Measurements from ENCODE around the gene ASTN2. TPM values are rescaled to one million over a fixed set of nuclear protein-coding genes. Genes with fewer than 3 reads are reported as not detected.

The ASTN2 gene
- polyA plus RNA-seq, 4 donors, result 13.7 to 15.5 (median 14.5) TPM

- no peak for DNase-seq (ENCODE audit: low read depth in 4 of 4, low spot score in 2 of 4)
Measured at GRCh38 chr9:116721944-116722343, 692.9 kb downstream of the ASTN2 start.

- no peak for DNase-seq (ENCODE audit: low read depth in 4 of 4, low spot score in 2 of 4)
Measured at GRCh38 chr9:116721411-116721810, 693.4 kb downstream of the ASTN2 start.

DNA sequence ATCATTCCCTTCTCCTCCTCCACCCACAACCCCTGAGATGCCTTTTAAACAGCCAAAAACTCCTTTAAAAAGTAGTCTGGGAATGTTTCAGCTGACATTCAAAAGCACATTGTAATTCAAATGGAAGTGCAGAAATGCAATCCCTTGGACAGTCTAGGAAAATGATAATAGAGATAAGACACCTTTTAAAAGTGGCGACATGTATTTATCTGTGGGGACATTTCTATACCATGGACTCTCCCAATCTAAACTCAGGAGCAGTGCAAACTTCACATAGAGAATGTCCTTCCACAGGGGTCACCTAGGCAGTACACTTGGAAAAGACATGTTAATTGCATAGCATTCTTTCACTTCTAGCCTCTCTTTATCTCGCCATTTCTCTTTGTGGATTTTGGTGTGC is 694.7 kb downstream of the ASTN2 start:
- DNase-seq (ENCODE audit: low read depth in 4 of 4, low spot score in 2 of 4), result no peak

DNA sequence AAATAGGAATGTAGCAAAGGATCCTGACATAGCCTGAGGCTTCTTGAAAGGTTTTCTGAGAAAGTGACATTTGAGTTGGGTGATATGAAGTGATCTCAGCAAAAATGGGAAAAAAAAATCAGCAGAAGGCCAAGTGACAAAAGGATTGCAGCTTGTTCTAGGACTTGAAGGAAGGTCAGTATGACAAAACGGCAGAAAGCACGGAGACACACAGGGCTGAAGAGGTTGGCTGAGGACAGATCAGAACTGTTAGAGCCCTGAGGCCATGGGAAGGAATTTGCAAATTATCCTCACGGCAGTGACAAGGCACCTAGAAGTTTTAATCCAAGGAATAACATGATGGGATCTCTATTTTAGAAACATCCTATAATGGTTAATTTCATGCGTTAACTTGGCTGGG is 696.7 kb downstream of the ASTN2 start:
- no peak for DNase-seq (ENCODE audit: low read depth in 4 of 4, low spot score in 2 of 4)

- DNase-seq (ENCODE audit: low read depth in 4 of 4, low spot score in 2 of 4), result peak in 2 of 4 donors; percentile 23 to 40
Measured at GRCh38 chr9:116717150-116717549, 697.7 kb downstream of the ASTN2 start.

DNA sequence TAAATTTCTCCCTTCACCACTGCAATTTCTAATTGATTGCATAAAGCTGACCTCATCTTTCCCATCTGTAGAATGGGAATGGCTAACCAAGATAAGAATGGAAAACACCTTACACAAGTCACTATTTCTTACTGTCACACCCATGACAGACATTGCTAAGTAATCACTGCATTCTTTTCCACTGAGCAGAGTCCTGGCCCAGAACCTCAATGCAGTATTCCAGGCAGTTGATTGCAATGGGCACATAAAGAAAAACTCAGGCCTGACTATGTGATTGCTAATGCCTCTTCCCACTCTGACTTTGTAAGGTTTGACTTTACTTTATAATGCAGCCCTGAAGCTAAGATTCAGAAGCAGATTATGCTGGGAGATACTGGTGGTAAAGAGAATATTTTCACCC is 698.4 kb downstream of the ASTN2 start:
- DNase-seq (ENCODE audit: low read depth in 4 of 4, low spot score in 2 of 4), result no peak

DNA sequence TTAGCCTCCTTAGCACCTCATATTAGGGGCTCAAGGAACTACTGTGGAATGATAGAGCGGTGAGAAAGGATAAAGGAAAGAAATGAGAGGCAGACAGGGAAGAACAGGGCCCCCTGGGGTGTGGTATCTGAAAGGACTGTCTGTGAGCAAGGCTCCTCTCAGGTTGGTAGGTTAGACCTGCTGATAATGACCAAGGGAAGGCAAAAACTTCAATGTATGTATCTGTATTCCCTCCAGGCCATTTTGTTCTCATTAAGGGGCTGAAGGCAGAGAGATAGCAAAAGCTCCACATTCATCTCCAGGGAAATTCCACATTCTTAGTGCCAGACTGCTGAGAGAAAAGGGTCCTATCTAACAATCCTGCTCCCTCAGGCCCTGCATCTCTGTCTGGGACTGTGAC is 699.1 kb downstream of the ASTN2 start:
- DNase-seq (ENCODE audit: low read depth in 4 of 4, low spot score in 2 of 4), result no peak

- DNase-seq (ENCODE audit: low read depth in 4 of 4, low spot score in 2 of 4), result no peak
Measured at GRCh38 chr9:116713271-116713670, 701.6 kb downstream of the ASTN2 start.

- DNase-seq (ENCODE audit: low read depth in 4 of 4, low spot score in 2 of 4), result no peak
Measured at GRCh38 chr9:116712781-116713180, 702.1 kb downstream of the ASTN2 start.

DNA sequence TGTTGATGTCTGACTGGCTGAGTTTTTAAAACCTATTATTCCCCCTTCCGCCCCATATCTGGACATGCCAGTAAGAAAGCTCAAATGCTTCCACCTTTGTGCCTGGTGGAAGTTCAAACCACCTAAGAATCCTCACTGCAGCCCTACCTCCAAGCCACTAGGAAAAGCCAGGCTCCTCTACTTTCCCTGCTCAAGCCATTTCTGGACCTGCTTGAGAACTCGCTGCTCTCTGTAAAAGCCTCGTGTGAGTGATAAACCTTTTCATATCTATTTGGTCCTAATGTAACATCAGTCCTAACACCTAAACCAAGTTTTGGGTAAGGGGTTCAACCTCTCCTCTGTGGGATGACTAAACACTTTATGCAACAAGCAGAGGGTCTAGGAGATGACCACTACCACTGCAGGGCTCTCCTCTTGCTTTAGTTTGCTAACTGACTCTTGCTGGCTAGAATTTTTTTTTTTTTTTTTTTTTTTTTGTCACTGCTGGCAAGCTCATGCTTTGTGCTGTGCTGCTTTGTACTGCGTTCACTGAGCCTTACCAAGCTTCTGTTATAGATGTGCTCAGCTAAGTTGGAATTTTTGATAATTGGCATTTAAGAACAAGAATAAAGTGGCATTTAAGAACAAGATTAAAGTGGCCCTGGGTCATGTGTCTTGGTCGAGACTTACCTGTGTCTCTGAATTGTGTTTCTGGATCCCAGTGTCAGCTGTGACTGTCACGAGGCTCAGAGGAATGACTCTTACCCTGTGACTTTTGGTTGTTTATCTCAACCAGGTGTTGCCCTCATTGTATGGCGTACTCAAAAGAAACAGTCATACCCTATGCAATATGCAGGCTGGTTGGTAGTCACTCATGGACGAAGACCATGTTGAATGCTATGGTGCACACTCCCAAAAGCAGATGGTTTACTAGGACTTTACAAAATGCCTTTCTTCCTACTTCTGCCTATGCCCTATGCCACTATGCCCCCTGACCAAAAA is 708.3 kb downstream of the ASTN2 start:
- DNase-seq (ENCODE audit: low read depth in 4 of 4, low spot score in 2 of 4), result no peak

DNA sequence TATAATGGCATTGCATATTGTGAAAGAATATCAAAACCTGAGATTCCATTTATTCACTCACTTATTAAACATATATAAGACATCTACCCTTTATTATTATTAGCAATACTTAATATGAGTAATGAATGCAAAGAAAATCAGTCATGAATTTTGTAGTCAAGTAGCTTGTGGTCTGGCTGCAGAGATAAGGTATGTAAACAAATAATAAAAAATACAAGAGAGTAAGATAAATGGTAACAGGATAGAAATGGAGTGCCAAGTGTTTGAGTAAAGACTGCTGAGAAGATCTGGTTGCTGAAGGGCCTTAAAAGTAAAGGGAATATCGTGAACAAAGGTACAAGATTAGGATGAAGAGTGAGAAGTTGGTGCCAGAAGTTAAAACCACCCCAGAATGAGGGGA is 709.3 kb downstream of the ASTN2 start:
- no peak for DNase-seq (ENCODE audit: low read depth in 4 of 4, low spot score in 2 of 4)

DNA sequence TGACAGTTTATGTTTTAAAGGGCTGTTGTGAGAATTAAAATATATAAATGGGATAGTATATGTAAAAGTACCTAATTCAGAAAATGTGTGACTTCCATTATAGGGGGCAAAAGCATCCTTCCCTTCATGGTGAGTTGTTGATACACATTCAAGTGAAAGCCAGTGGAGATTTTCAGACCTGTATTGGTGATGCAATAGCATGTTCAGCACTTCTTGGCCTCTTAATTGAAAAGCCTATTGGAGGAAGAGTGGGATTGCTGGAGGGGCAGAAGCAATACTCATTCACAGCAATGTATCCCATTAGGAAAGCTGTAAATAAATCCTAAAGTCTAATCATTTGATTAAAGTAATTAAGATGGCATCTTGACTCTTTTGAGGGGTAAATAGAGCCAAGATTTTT is 710.4 kb downstream of the ASTN2 start:
- no peak for DNase-seq (ENCODE audit: low read depth in 4 of 4, low spot score in 2 of 4)

DNA sequence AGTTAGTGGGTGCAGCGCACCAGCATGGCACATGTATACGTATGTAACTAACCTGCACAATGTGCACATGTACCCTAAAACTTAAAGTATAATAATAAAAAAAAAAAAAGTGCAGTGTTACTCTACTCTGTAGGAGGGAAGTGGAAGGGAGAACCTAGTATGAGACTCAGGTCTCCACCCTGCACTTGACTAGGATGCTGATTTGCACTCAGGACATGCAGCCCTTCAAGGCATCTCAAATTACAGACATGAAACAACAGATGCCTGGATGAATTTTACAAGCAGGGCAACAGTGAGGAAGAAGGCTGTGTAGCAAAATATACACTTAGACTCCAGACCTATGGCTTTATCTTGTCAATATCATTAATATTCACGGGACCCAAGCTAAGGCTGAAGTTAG is 711.2 kb downstream of the ASTN2 start:
- DNase-seq (ENCODE audit: low read depth in 4 of 4, low spot score in 2 of 4), result no peak

- no peak for DNase-seq (ENCODE audit: low read depth in 4 of 4, low spot score in 2 of 4)
Measured at GRCh38 chr9:116701940-116702642, 712.8 kb downstream of the ASTN2 start.

GRCh38 chr9:116700882-116701865 is 713.7 kb downstream of the ASTN2 start:
- DNase-seq (ENCODE audit: low read depth in 4 of 4, low spot score in 2 of 4), result no peak

GRCh38 chr9:116700279-116700678 is 714.6 kb downstream of the ASTN2 start:
- DNase-seq (ENCODE audit: low read depth in 4 of 4, low spot score in 2 of 4), result no peak

DNA sequence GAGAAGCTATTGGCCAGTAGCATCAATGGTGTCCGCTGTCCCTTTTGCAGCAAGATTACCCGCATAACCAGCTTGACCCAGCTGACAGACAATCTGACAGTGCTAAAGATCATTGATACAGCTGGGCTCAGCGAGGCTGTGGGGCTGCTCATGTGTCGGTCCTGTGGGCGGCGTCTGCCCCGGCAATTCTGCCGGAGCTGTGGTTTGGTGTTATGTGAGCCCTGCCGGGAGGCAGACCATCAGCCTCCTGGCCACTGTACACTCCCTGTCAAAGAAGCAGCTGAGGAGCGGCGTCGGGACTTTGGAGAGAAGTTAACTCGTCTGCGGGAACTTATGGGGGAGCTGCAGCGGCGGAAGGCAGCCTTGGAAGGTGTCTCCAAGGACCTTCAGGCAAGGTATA is 717.0 kb downstream of the ASTN2 start:
- no peak for DNase-seq (ENCODE audit: low read depth in 4 of 4, low spot score in 2 of 4)

DNA sequence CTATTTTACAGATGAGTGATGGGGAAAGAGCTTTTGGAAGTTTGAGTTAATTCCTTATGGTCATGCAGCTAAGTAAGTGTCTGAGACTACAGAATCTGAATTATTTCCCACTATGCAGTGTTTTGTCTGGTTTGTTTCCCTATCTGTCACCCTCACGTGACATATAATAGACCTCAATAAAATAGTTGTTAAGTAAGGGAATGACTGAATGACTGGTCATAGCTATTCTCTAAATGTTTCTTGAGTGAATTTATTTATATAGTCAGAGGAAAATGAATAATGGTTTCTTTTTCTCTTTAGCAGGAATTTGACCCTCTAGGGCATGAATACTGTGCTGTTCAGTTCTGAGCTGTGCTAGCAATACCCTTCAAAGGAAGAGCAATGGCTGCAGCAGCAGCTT is 717.5 kb downstream of the ASTN2 start:
- DNase-seq (ENCODE audit: low read depth in 4 of 4, low spot score in 2 of 4), result no peak

- DNase-seq (ENCODE audit: low read depth in 4 of 4, low spot score in 2 of 4), result no peak
Measured at GRCh38 chr9:116695438-116695837, 719.4 kb downstream of the ASTN2 start.

GRCh38 chr9:116694785-116695291 is 720.0 kb downstream of the ASTN2 start:
- no peak for DNase-seq (ENCODE audit: low read depth in 4 of 4, low spot score in 2 of 4)
